Nephron progenitor cell (in vitro differentiated cells): Measurements from ENCODE around the gene MGAT5B.
A peak's percentile ranks its signal among the peaks of the same experiment; 100 is the strongest.

Source experiments
- DNase-seq: peaks from one replicate; pipeline ENCODE4 v3.0.0; 2021
- H3K27ac Mint-ChIP-seq: 2 replicates; pipeline ENCODE4 v1.8.0; 2021; ENCODE audit warnings: mild to moderate bottlenecking, moderate library complexity, mixed read lengths
- H3K27me3 Mint-ChIP-seq: 2 replicates; pipeline ENCODE4 v1.8.0; 2021; ENCODE audit warnings: mild to moderate bottlenecking, low read depth, mixed read lengths; ENCODE audit not compliant: poor library complexity
- H3K36me3 Mint-ChIP-seq: 2 replicates; pipeline ENCODE4 v1.8.0; 2021; ENCODE audit warnings: low read depth, mixed read lengths
- H3K4me1 Mint-ChIP-seq: 2 replicates; pipeline ENCODE4 v1.8.0; 2021; ENCODE audit warnings: mixed read lengths
- H3K4me3 Mint-ChIP-seq: 2 replicates; pipeline ENCODE4 v1.8.0; 2021; ENCODE audit warnings: mild to moderate bottlenecking, moderate library complexity, mixed read lengths
- H3K9me3 Mint-ChIP-seq: 2 replicates; pipeline ENCODE4 v1.8.0; 2021; ENCODE audit warnings: mild to moderate bottlenecking, moderate library complexity, mixed read lengths
- TF ChIP-seq, protein P1 (sequence below): fragments of 200-600 bp; sonication (generic); IDR thresholded peaks from 2 replicates; pipeline ENCODE4 v1.5.0; 2021; ENCODE audit warnings: antibody characterized with exemption

MGAT5B gene

DNA sequence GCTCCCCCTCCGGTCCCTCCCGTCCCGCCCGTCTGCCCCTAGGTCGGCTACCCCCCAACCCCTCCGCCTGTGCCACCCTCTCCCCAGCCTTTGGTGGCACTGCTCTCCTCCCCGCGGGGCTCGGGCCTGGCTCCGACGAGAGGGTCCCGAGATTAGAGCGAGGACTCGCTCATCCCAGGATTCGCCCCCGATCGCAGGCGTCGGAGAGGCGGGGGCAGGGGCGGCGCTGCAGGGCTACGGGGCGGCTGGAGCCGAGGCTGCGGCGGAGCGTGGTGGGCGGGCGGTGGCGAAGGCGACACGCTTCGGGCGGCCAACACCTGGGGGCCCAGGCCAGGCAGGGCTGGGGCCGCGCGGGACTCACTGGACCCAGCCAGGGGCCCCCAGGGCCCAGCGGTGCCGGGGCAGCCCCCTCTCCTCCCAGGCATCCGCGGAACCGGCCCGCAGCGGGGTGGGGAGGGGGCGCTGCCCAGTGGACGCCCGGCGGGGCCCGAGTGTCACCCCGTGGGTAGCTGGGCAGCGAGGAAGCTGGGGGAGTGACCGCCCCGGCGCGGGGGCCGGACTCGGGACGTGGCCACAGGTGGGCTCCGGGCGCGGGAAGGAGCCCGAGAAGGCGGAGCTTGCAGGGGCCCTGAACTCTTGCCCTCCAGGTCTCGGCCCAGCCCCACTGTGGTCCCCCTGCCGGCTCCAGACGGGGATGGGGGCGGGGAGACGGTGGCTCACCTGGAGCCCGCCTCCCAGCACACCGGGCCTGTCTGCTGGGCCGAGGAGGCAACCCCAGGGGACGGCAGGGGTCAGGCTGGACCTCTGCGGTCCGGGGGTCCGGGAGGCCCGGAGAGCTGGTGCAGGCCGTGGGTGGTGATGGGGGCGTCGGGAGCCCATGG, 1.5 kb downstream of the MGAT5B start:
- no peaks in the 10 kb centered on the region for H3K9me3 Mint-ChIP-seq
- H3K27me3 Mint-ChIP-seq: peaks cover 46% of the 10 kb centered on the region
- H3K4me1 Mint-ChIP-seq: peaks cover 35% of the 10 kb centered on the region
- H3K4me3 Mint-ChIP-seq: no peak overlapping the region
- no peak overlapping the region for H3K27ac Mint-ChIP-seq
- peak; percentile 58 for DNase-seq
- H3K36me3 Mint-ChIP-seq: no peaks in the 10 kb centered on the region
- TF ChIP-seq, protein P1, sequence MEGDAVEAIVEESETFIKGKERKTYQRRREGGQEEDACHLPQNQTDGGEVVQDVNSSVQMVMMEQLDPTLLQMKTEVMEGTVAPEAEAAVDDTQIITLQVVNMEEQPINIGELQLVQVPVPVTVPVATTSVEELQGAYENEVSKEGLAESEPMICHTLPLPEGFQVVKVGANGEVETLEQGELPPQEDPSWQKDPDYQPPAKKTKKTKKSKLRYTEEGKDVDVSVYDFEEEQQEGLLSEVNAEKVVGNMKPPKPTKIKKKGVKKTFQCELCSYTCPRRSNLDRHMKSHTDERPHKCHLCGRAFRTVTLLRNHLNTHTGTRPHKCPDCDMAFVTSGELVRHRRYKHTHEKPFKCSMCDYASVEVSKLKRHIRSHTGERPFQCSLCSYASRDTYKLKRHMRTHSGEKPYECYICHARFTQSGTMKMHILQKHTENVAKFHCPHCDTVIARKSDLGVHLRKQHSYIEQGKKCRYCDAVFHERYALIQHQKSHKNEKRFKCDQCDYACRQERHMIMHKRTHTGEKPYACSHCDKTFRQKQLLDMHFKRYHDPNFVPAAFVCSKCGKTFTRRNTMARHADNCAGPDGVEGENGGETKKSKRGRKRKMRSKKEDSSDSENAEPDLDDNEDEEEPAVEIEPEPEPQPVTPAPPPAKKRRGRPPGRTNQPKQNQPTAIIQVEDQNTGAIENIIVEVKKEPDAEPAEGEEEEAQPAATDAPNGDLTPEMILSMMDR: no peak

DNA sequence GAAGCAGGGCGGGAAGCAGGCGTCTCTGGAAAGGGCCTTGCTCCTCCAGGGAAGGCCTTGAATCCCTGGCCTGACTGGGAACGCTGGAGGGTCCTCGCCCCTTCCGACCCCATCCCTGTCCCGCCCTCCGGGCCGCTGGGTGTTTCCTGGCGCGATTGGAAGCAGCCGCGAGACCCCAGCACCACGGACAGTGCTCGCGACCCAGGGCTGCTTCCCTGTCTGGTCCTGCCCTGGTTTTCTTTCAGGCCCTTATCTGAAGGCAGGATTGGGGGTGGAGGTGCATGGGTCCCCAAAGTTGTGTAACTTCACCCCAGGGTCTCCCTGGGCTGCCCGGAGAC, 2.1 kb downstream of the MGAT5B start:
- peak; percentile 70 for DNase-seq
- peaks cover 50% of the 10 kb centered on the region for H3K27me3 Mint-ChIP-seq
- H3K27ac Mint-ChIP-seq: no peak overlapping the region
- H3K36me3 Mint-ChIP-seq: no peaks in the 10 kb centered on the region
- H3K9me3 Mint-ChIP-seq: peaks cover 2% of the 10 kb centered on the region
- H3K4me1 Mint-ChIP-seq: peaks cover 34% of the 10 kb centered on the region
- H3K4me3 Mint-ChIP-seq: no peak overlapping the region
- TF ChIP-seq, protein P1: no peak

DNA sequence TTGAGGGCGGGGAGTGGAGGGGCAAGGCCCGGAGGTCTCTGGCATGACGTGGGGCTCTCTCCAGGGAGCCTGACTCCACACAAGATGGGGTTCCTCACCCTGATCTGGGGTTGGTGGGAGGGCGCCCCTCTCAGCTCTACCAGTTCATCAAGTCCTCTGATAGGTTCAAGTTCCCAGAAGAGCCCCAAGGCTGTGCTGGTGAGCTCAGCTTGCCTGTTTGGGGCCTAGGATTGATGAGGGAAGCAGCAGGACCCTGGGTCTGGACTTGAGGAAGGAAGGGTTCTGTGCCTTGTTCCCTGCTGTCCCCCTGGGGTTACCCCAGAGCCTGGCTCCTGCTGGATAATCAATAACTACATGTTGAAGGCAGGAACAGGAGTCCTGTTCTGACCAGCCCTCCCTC, 3.5 kb downstream of the MGAT5B start:
- H3K27me3 Mint-ChIP-seq: peaks cover 55% of the 10 kb centered on the region
- peak overlapping the region; percentile 11 for H3K4me3 Mint-ChIP-seq
- H3K36me3 Mint-ChIP-seq: no peaks in the 10 kb centered on the region
- no peak for DNase-seq
- H3K4me1 Mint-ChIP-seq: peaks cover 22% of the 10 kb centered on the region
- H3K9me3 Mint-ChIP-seq: peaks cover 6% of the 10 kb centered on the region
- H3K27ac Mint-ChIP-seq: no peak overlapping the region
- TF ChIP-seq, protein P1: no peak

DNA sequence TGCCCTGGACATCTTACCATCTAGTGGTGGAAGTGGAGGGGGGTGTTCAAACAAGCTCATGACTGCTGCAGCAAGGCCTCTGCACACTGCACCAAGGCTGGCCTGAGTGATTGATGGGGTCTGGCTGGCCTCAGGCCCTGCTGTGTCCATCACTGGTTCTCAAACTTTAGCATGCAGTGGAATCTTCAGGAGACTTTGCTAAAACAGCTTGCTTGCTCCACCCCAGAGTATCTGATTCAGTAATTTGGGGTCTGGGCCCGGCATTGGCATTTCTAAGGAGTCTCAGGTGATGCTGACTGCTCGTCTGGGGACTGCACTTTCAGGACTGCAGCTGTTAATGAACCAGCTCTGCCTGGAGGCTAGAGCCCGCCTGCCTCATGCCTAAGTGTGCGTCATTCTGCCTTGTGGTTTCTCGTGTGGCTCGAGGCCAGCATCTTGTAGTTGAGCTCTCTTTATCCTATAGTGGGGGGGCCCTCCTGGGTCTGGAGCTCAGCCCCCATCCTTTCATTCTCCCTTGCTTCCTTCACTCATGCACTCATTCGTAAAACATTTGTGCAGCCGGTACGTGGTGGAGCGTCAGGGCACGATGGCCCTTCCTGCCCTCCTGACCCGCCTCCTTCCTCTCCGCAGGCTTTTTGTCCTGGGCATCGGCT, 4.1 kb downstream of the MGAT5B start:
- no peak for DNase-seq
- no peak overlapping the region for H3K4me3 Mint-ChIP-seq
- no peaks in the 10 kb centered on the region for H3K36me3 Mint-ChIP-seq
- TF ChIP-seq, protein P1: no peak
- peaks cover 60% of the 10 kb centered on the region for H3K27me3 Mint-ChIP-seq
- peaks cover 6% of the 10 kb centered on the region for H3K9me3 Mint-ChIP-seq
- peaks cover 17% of the 10 kb centered on the region for H3K4me1 Mint-ChIP-seq
- H3K27ac Mint-ChIP-seq: no peak overlapping the region

DNA sequence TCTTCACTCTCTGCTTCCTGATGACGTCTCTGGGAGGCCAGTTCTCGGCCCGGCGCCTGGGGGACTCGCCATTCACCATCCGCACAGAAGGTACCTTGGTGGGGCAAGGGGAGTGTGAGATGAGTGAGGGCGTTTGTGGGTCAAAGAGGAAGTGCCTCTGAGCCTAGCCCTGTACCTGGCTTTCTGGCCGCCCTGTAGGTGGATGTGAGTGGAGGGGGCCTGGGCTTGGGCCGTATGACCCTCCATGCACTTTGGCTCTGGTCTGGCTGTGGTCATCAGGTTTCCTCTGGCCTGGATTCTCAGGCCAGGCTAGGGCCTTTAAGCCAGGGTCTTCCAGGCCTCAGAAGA, 4.6 kb downstream of the MGAT5B start:
- H3K27me3 Mint-ChIP-seq: peaks cover 59% of the 10 kb centered on the region
- TF ChIP-seq, protein P1: no peak
- DNase-seq: no peak
- no peak overlapping the region for H3K27ac Mint-ChIP-seq
- H3K4me3 Mint-ChIP-seq: no peak overlapping the region
- no peaks in the 10 kb centered on the region for H3K36me3 Mint-ChIP-seq
- H3K9me3 Mint-ChIP-seq: peaks cover 6% of the 10 kb centered on the region
- peaks cover 17% of the 10 kb centered on the region for H3K4me1 Mint-ChIP-seq
